Femur (tissue), 1 donor: ENCODE measurements around the gene C20orf202.
"Not testable (repeated sequence)": the region's sequence is repeated elsewhere in the genome, so short reads cannot be mapped to it uniquely, and the experiment has no call there.

Experiments
- DNase-seq: peaks from one replicate; pipeline ENCODE4 v3.0.0-alpha.2; 2017

C20orf202 gene

DNA sequence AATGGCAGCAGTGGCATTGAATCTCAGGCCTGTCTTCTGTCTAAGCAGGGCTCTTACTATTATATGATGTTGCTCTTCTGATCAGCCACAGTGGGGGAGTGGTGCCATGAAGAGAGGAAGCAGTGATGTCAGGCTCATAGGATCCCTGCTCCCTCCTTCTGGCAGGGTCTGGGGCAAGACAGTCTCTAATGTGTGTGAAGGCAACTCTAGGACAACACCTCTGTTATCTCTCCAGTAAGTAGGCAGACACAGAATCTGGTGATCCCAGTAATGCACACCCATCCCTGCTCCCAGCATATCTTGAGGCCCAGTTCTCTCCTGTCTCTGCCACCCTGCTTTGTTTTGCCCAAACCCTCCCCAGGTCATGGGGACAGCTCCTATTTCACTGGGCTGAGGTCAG is 8.8 kb downstream of the C20orf202 start:
- DNase-seq = no peak

DNA sequence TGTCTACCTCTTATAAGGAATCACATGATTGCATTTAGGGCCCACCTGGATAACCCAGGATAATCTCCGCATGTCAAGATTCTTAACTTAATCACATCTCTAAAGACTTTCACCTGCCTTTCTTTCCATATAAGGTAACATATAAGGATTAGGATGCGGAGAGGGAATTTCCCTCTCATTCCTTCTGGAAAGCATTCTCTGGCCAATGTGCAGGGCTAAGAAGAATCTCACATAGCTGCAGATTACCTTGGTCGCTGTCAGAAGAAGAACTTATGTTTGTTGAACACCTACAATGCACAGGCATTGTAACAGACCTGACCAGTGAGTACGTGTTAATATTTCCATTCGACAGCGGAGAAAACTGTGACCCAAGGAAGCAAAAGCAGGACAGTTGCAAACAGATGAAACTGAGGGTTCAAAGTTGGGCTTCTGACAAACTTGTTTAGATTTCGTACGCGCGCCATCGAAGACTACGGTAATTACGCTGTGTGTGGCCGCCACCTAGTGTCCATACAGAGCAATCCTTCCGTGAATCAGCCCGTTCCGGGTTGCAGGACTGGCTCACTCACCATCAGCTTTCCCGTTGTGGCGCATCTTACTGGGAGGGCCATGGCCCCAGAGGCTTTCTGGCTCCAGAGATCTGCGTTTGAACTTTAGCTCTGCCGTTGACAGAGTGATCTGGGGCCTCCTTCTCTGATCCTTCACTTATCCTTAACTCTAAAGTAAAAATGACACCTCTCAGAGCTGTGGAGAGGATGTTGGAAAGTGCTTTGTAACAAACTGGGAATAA is 9.5 kb downstream of the C20orf202 start:
- peak; percentile 69 for DNase-seq

GRCh38 chr20:1214838-1215261 is 11.6 kb downstream of the C20orf202 start:
- no peak for DNase-seq

- no peak for DNase-seq
These were observed 12.3 kb downstream of the C20orf202 start for GRCh38 chr20:1215386-1216170.

- DNase-seq = not testable (repeated sequence)
These were observed 13.5 kb downstream of the C20orf202 start for GRCh38 chr20:1216527-1217427.

DNA sequence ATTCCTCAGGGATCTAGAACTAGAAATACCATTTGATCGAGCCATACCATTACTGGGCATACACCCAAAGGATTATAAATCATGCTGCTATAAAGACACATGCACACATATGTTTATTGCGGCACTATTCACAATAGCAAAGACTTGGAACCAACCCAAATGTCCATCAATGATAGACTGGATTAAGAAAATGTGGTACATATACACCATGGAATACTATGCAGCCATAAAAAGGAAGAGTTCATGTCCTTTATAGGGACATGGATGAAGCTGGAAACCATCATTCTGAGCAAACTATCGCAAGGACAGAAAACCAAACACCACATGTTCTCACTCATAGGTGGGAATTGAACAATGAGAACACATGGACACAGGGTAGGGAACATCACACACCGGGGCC is 19.5 kb downstream of the C20orf202 start:
- not testable (repeated sequence) for DNase-seq

DNA sequence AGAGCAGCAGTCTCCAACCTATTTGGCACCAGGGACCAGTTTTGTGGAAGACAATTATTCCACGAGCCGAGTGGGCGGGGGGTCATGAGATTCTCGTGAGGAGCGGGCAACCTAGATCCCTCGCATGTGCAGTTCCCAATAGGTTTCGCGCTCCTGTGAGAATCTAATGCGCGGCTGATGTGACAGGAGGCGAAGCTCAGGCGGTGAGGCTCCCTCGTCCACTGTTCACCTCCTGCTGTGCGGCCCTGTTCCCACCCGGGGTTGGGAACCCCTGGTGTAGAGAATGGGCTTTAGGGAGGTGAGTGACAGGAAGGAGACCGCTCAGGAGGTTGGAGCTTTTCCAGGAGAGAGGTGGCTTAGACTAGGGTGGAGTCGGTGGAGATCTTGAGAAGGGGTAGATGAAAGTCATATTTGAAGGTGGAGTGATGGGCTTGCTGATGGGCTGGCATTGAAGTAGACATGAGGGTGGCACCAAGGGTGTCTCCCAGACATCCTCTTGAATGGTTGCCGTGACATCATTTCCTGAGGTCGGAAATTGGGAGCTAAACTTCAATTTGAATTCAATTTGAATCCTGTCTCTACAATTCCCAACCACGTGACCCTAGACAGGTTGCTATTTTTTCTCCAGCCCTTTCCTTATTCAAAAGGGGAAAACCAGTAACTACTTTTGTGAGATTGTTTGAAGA is 21.1 kb downstream of the C20orf202 start:
- no peak for DNase-seq

GRCh38 chr20:1225263-1225782 is 22.1 kb downstream of the C20orf202 start:
- DNase-seq = no peak

GRCh38 chr20:1225783-1226654 is 22.8 kb downstream of the C20orf202 start, which contains the start of gene RAD21L1:
TSS of gene RAD21L1 (plus strand) at chr20:1226044. CDS start at chr20:1228454, 2,410 bp downstream.
- DNase-seq = peak; percentile 85

- DNase-seq = no peak
These were observed 26.3 kb downstream of the C20orf202 start for GRCh38 chr20:1229541-1229940.

DNA sequence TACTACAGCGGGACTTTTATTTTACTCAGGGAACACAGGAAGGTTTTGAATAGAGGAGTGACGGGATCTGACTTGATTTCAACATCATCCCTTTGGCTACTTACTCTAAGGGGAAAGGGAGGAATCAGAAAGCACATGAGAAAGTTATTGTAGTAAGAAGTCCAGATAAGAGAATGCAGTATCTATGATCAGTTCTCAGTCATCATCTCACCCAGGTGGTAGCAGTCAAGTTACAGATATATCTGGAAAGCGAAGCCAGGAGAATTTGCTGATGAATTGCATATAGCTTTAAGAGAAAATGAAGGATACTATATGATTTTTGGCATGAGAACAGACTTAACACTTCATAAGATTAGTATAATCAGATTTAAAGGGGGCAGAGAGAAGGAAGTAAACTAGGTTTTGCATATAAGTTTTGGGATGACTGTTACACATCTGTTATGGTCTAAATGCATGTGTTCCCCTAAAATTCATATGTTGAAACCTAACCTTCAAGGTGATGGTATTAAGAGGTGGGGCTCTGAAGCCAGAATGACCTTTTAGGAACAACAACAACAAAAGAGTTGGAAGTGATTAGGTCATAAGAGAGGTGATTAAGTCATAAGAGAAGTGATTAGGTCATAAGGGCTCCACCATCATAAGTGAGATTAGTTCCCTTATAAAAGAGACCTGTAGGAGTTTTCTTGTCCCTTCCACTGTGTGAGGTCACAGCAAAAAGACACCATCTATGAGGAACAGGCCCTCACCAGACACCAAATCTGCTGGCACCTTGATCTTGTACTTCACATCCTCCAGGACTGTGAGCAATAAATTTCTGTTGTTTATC is 29.2 kb downstream of the C20orf202 start:
- DNase-seq = no peak

DNA sequence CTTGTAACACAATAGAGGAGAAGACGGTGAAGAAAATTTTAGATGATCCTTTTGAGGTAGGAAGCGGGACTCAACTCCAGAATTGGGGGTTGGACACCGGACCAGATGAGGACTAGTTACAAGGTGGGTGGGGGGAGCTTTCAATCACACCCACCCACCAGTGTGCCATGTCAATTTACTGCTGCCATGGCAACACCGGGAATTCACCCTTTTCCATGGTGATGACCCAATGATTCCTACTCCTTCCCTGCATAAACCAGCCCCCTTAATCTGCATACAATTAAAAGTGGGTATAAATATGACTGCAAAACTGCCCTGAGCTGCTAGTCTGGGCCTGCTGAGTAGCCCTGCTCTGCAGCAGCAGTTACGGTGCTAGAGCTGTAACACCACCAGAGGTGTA is 37.3 kb downstream of the C20orf202 start:
- DNase-seq = no peak

- no peak for DNase-seq
These were observed 38.2 kb downstream of the C20orf202 start for GRCh38 chr20:1241456-1241855.

GRCh38 chr20:1242099-1242498 is 38.8 kb downstream of the C20orf202 start:
- no peak for DNase-seq

GRCh38 chr20:1242530-1242929 is 39.3 kb downstream of the C20orf202 start:
- no peak for DNase-seq

- no peak for DNase-seq
These were observed 42.3 kb downstream of the C20orf202 start for GRCh38 chr20:1245578-1245977.

DNA sequence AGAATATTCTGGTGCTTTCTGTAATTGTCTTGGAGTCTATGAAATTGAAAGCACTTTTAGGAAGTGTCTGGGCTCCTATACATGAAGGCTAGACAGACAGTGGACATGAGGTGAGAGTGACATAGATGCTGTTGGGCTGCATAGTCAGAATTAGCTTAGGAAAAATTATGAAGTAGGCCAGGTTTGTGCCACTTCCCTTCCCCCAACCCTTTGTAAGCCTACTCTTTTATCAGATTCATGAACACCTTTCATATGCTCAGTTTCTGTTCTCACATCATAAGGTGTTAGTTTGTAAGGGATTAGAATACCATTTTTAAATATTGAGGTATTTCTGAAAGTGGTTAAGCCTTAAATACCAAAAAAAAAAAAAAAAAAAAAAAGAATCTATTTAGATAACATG is 44.4 kb downstream of the C20orf202 start:
- DNase-seq = no peak

DNA sequence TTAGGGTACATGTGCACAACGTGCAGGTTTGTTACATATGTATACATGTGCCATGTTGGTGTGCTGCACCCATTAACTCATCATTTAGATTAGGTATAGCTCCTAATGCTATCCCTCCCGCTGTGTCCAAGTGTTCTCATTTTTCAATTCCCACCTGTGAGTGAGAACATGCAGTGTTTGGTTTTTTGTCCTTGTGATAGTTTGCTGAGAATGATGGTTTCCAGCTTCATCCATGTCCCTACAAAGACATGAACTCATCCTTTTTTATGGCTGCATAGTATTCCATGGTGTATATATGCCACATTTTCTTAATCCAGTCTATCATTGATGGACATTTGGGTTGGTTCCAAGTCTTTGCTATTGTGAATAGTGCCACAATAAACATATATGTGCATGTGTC is 47.0 kb downstream of the C20orf202 start:
- DNase-seq = not testable (repeated sequence)

DNA sequence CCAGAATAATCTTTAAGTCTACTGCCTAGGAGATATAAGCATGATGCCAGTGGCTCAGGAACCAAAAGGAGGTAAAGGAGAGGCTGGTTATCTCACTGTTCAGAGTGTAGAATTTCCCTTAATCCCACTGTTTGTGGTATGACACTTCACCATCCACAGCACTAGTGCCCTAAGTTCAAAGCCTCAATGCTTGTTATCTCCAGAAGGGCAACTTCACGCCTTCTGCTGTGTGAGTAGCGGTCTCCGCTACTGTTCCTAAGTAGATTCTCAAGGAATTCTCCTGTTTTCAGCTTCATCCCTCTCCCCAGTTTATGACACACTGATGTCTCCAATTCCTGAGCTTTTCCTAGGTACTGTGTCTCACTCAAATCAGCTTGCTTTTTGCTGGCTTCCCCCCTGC is 49.2 kb downstream of the C20orf202 start:
- DNase-seq = no peak

DNA sequence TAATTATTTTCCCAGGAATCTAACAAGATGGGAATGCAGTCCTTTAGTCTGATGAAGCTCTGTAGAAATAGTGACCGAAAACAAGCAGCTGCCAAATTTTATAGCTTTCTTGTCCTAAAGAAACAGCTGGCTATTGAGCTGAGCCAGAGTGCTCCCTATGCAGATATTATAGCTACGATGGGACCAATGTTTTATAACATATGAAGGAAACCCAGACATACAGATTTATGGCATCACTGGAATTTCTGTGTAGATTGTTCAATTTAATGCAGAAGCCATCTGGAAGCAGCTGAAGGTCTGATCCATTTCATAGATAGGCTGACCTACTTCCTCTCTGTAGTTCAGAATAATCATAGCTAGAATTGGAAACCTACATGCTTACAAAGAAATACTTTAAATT is 51.0 kb downstream of the C20orf202 start:
- DNase-seq = no peak
